CD4-positive, alpha-beta T cell (primary cell): ENCODE results near the gene PXT1. TPM values are rescaled to one million over a fixed set of nuclear protein-coding genes. Genes with fewer than 3 reads are reported as not detected.

Experiments used
- ATAC-seq: fragments of 200-7000 bp; cut with Tn5 transposase; one replicate; pipeline ENCODE4 v1.10.0; 2022; ENCODE audit warnings: mild to moderate bottlenecking; ENCODE audit not compliant: poor library complexity
- CTCF ChIA-PET: fragments of 350-600 bp; sonication (Branson Sonifier 250); formaldehyde crosslinking; loops from one replicate; lab custom pipeline; 2021; ENCODE audit warnings: antibody characterized with exemption, inconsistent platforms; lab: Charles Lee
- POLR2A ChIA-PET: fragments of 350-600 bp; sonication (Branson Sonifier 250); formaldehyde crosslinking; loops from one replicate; lab custom pipeline; 2021; ENCODE audit warnings: antibody characterized with exemption, inconsistent platforms; lab: Charles Lee
- DNase-seq, 14 experiments: peaks; one replicate each; pipeline ENCODE4 v3.0.0-alpha.2; 2013 to 2020; ENCODE audit warnings: mixed read lengths in 2 of 14
- H3K27ac ChIP-seq, 2 donors: one replicate each; pipeline versions ENCODE4 v1.5.1 to v1.7.0; 2013; ENCODE audit warnings: low read length in 2 of 2, low read depth in 1 of 2, mild to moderate bottlenecking in 1 of 2
- H3K27me3 ChIP-seq, 2 experiments: 1 replicate in 1 of 2; 2 replicates in 1 of 2; pipeline versions ENCODE4 v1.6.1 to v1.7.0; 2013; ENCODE audit warnings: low read length in 2 of 2, control low read depth in 1 of 2, mild to moderate bottlenecking in 1 of 2, moderate library complexity in 1 of 2; ENCODE audit not compliant: insufficient read depth in 2 of 2, control insufficient read depth in 1 of 2
- H3K36me3 ChIP-seq: one replicate; pipeline ENCODE4 v1.6.1; 2013; ENCODE audit warnings: low read length, control low read depth; ENCODE audit not compliant: insufficient read depth
- H3K4me1 ChIP-seq: one replicate; pipeline ENCODE4 v1.6.1; 2013; ENCODE audit warnings: low read length, control low read depth; ENCODE audit not compliant: insufficient read depth
- H3K4me3 ChIP-seq: one replicate; pipeline ENCODE4 v1.5.1; 2013; ENCODE audit warnings: mild to moderate bottlenecking, low read length, moderate library complexity
- H3K9me3 ChIP-seq, 2 experiments: 1 replicate in 1 of 2; 2 replicates in 1 of 2; pipeline versions ENCODE4 v1.6.1 to v1.7.0; 2013; ENCODE audit warnings: low read length in 2 of 2, mild to moderate bottlenecking in 2 of 2, control low read depth in 1 of 2, moderate library complexity in 1 of 2; ENCODE audit not compliant: control insufficient read depth in 1 of 2, insufficient read depth in 1 of 2
- H3K27ac Mint-ChIP-seq: one replicate; pipeline ENCODE4 v1.8.0; 2020; ENCODE audit warnings: mixed read lengths
- H3K27me3 Mint-ChIP-seq: one replicate; pipeline ENCODE4 v1.8.0; 2021; ENCODE audit warnings: mixed read lengths
- H3K36me3 Mint-ChIP-seq: one replicate; pipeline ENCODE4 v1.8.0; 2021; ENCODE audit warnings: low read depth, mixed read lengths
- H3K4me1 Mint-ChIP-seq: one replicate; pipeline ENCODE4 v1.8.0; 2021; ENCODE audit warnings: low read depth, mixed read lengths
- H3K4me3 Mint-ChIP-seq: one replicate; pipeline ENCODE4 v1.8.0; 2020; ENCODE audit warnings: mild to moderate bottlenecking, mixed read lengths
- H3K9me3 Mint-ChIP-seq: one replicate; pipeline ENCODE4 v1.8.0; 2020; ENCODE audit warnings: mixed read lengths
- CTCF ChIP-seq: fragments of 200-600 bp; IDR thresholded peaks from one replicate; pipeline ENCODE4 v1.8.0; 2022; ENCODE audit warnings: antibody characterized with exemption, mild to moderate bottlenecking
- intact Hi-C, 2 experiments: fragments of 100-400 bp; cut with DNase I in 1 of 2; cut with micrococcal nuclease in 1 of 2; formaldehyde crosslinking; loops; one replicate each; pipeline versions ENCODE4 v1.15.1 to v1.9.0; 2023 to 2025; cut with DNase I, micrococcal nuclease
- total RNA-seq, 174 experiments: library from RNA in 2 of 174; stranded (reverse) in 2 of 174; gene quantifications; one replicate each; pipeline ENCODE4 v1.2.3 and lab custom pipeline; 2021 to 2026

PXT1 gene
- total RNA-seq, 2 experiments from 2014 or later: 0.55 to 0.59 TPM

GRCh38 chr6:36378243-36378920 lies 64.3 kb downstream of the PXT1 start:
- ChIA-PET POLR2A (no interaction called here), CTCF (no interaction called here)
- Histone ChIP-seq H3K9me3 (no peaks in the 10 kb centered on the region), H3K36me3 (no peaks in the 10 kb centered on the region), H3K27ac (no peak overlapping the region), H3K27me3 (no peaks in the 10 kb centered on the region), H3K4me3 (no peak overlapping the region), H3K4me1 (no peaks in the 10 kb centered on the region)
- Mint-ChIP-seq H3K4me1 (no peaks in the 10 kb centered on the region), H3K4me3 (no peak overlapping the region), H3K27ac (no peak overlapping the region), H3K27me3 (no peaks in the 10 kb centered on the region), H3K9me3 (no peaks in the 10 kb centered on the region), H3K36me3 (no peaks in the 10 kb centered on the region)
- no peak for ATAC-seq
- intact Hi-C loops: no loop called here
- no peak for DNase-seq
- TF ChIP-seq CTCF: no peak

- POLR2A ChIA-PET: no interaction called here
- Mint-ChIP-seq H3K36me3 (no peaks in the 10 kb centered on the region), H3K4me3 (no peak overlapping the region), H3K4me1 (no peaks in the 10 kb centered on the region), H3K27me3 (no peaks in the 10 kb centered on the region), H3K27ac (no peak overlapping the region), H3K9me3 (no peaks in the 10 kb centered on the region)
- no peak for TF ChIP-seq CTCF
- Histone ChIP-seq H3K4me3 (no peak overlapping the region), H3K27me3 (no peaks in the 10 kb centered on the region), H3K9me3 (no peaks in the 10 kb centered on the region), H3K4me1 (no peaks in the 10 kb centered on the region), H3K36me3 (no peaks in the 10 kb centered on the region), H3K27ac (no peak overlapping the region)
- no peak for DNase-seq
- intact Hi-C loops: no loop called here
- CTCF ChIA-PET: no interaction called here
- no peak for ATAC-seq
Observed at GRCh38 chr6:36377594-36377993, 65.1 kb downstream of the PXT1 start.

GRCh38 chr6:36376742-36377141 lies 65.9 kb downstream of the PXT1 start:
- no peak overlapping the region for H3K4me3 ChIP-seq
- no peak overlapping the region for H3K27ac Mint-ChIP-seq
- no peaks in the 10 kb centered on the region for H3K36me3 ChIP-seq
- ATAC-seq (no peak), DNase-seq (no peak)
- ChIA-PET POLR2A (no interaction called here), CTCF (interaction anchor here (0.7 kb wide), 1 partner anchor 10 kb away, joined by 4 read pairs; no protein-coding TSS in a partner anchor)
- intact Hi-C loops: no loop called here
- no peaks in the 10 kb centered on the region for H3K4me1 Mint-ChIP-seq
- H3K4me1 ChIP-seq: no peaks in the 10 kb centered on the region
- no peaks in the 10 kb centered on the region for H3K9me3 ChIP-seq
- no peaks in the 10 kb centered on the region for H3K36me3 Mint-ChIP-seq
- no peak overlapping the region for H3K4me3 Mint-ChIP-seq
- no peaks in the 10 kb centered on the region for H3K9me3 Mint-ChIP-seq
- no peak overlapping the region for H3K27ac ChIP-seq
- no peaks in the 10 kb centered on the region for H3K27me3 Mint-ChIP-seq
- H3K27me3 ChIP-seq: no peaks in the 10 kb centered on the region
- TF ChIP-seq CTCF: no peak
